CD8-positive, alpha-beta memory T cell (primary cell): ENCODE data around the gene KBTBD4. TPM values are rescaled to one million over a fixed set of nuclear protein-coding genes. Genes with fewer than 3 reads are reported as not detected.

ENCODE experiments used
- CTCF ChIA-PET: fragments of 350-600 bp; sonication (Branson Sonifier 250); formaldehyde crosslinking; loops from one replicate; lab custom pipeline; 2021; ENCODE audit warnings: antibody characterized with exemption; lab: Charles Lee
- POLR2A ChIA-PET: fragments of 350-600 bp; sonication (Branson Sonifier 250); formaldehyde crosslinking; loops from one replicate; lab custom pipeline; 2021; ENCODE audit warnings: antibody characterized with exemption; lab: Charles Lee
- DNase-seq, 5 donors: peaks; one replicate each; pipeline versions ENCODE4 v3.0.0 to v3.0.0-alpha.2; 2020 to 2022; ENCODE audit warnings: mixed read lengths in 1 of 5
- H3K27ac ChIP-seq: one replicate; pipeline ENCODE4 v1.7.0; 2013; ENCODE audit warnings: low read depth, mild to moderate bottlenecking, low read length, moderate library complexity
- H3K27me3 ChIP-seq: 2 replicates; pipeline ENCODE4 v1.7.0; 2013; ENCODE audit warnings: low read length, mild to moderate bottlenecking; ENCODE audit not compliant: insufficient read depth, poor library complexity, severe bottlenecking
- H3K36me3 ChIP-seq: 2 replicates; pipeline ENCODE4 v1.7.0; 2013; ENCODE audit warnings: mild to moderate bottlenecking, low read length, moderate library complexity; ENCODE audit not compliant: insufficient read depth
- H3K4me1 ChIP-seq: 2 replicates; pipeline ENCODE4 v1.7.0; 2013; ENCODE audit warnings: mild to moderate bottlenecking, low read length, moderate library complexity; ENCODE audit not compliant: insufficient read depth
- H3K4me3 ChIP-seq: 2 replicates; pipeline ENCODE4 v1.7.0; 2013; ENCODE audit warnings: mild to moderate bottlenecking, low read length
- H3K9me3 ChIP-seq: 2 replicates; pipeline ENCODE4 v1.7.0; 2013; ENCODE audit warnings: mild to moderate bottlenecking, low read length
- H3K27ac Mint-ChIP-seq, 8 donors: one replicate each; pipeline ENCODE4 v1.8.0; 2020 to 2021; ENCODE audit warnings: mixed read lengths in 8 of 8, mild to moderate bottlenecking in 6 of 8, inconsistent platforms in 3 of 8, moderate library complexity in 3 of 8
- H3K27me3 Mint-ChIP-seq, 2 donors: one replicate each; pipeline ENCODE4 v1.8.0; 2020 to 2021; ENCODE audit warnings: mixed read lengths in 2 of 2, mild to moderate bottlenecking in 1 of 2, moderate library complexity in 1 of 2
- H3K36me3 Mint-ChIP-seq, 3 donors: one replicate each; pipeline ENCODE4 v1.8.0; 2020 to 2021; ENCODE audit warnings: mixed read lengths in 3 of 3, inconsistent platforms in 1 of 3, mild to moderate bottlenecking in 1 of 3
- H3K4me1 Mint-ChIP-seq, 3 donors: one replicate each; pipeline ENCODE4 v1.8.0; 2020 to 2021; ENCODE audit warnings: mixed read lengths in 3 of 3, inconsistent platforms in 1 of 3, mild to moderate bottlenecking in 1 of 3
- H3K4me3 Mint-ChIP-seq, 7 donors: one replicate each; pipeline ENCODE4 v1.8.0; 2020 to 2021; ENCODE audit warnings: mixed read lengths in 7 of 7, mild to moderate bottlenecking in 6 of 7, moderate library complexity in 4 of 7, inconsistent platforms in 2 of 7
- H3K9me3 Mint-ChIP-seq, 5 donors: one replicate each; pipeline ENCODE4 v1.8.0; 2020 to 2022; ENCODE audit warnings: mixed read lengths in 5 of 5, mild to moderate bottlenecking in 3 of 5, moderate library complexity in 2 of 5, inconsistent platforms in 1 of 5
- polyA plus RNA-seq: library from polyadenylated mRNA; unstranded; fragments of 300-500 nt; fragmentation: Illumina TruSeq; gene quantifications from one replicate; pipeline ENCODE4 v1.2.3, GENCODE V29; 2021
- total RNA-seq, 2 experiments: library from RNA; stranded (reverse); gene quantifications; one replicate each; pipeline ENCODE4 v1.2.3, GENCODE V29; 2021

KBTBD4 gene
- total RNA-seq (10 to 100 TPM; 24.8 to 26.4 TPM), polyA plus RNA-seq (46.5 TPM)

DNA sequence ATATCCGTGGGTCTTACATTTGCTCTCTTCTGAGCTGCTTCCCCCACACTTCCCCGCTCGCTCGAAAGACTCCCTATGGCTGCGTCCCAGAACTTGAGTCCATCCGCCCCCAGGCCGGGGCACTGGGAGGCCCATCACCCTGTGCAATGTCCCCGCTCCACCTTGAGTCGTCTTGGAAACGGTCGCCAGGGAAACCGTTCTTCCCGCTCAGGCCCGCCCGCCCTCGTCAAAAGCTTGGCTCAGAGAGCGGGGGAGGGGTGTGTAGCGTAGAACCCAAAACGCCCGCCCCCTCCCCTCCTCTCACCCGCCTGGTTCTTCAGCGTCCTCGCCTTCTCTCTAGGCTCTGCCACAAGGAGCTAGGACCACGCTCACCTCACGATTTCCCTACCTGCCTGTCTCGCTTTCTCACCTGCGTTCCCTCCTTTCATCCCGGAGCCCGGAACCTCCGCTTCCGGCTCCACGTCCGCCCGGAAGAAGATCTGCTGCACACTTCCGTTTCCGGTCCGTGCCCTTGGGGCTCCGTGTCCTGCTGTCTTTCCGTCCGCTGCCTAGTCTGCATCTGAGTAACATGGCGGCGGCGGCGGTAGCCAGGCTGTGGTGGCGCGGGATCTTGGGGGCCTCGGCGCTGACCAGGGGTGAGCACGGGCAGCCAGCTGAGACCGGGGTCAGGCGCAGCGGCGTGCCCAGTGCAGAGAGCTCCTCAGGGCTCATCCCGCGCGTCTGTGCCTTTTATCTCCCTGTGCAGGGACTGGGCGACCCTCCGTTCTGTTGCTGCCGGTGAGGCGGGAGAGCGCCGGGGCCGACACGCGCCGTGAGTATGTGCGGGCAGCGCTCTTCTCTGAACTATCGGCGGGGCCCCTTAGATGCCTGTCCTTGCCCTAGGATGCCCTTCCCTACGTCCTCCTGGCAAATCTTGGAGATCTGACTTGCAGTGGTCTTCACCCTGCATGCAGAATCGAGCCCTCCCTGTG is at the start of gene KBTBD4, which contains the start of gene NDUFS3:
Gene KBTBD4, minus strand, starts transcription at position 447 of the 971 bp plus-strand sequence. Its CDS starts 19 bp downstream, at position 428.
Gene NDUFS3, plus strand, starts transcription at position 551 of the 971 bp plus-strand sequence. Its CDS starts 18 bp downstream, at position 569.
- peaks cover 7 to 71% (median 12%) of the 10 kb centered on the region in 3 donors for H3K36me3 Mint-ChIP-seq
- POLR2A ChIA-PET, result interaction anchor here (0.6 to 3.3 kb wide), 9 partner anchors 13 to 878 kb away, joined by 3 to 19 read pairs (median 3); partner anchors contain the start of genes AGBL2, ARHGAP1, CELF1 and PTPMT1
- H3K4me3 ChIP-seq, result peak within 1 kb of the TSS; percentile 89

DNA sequence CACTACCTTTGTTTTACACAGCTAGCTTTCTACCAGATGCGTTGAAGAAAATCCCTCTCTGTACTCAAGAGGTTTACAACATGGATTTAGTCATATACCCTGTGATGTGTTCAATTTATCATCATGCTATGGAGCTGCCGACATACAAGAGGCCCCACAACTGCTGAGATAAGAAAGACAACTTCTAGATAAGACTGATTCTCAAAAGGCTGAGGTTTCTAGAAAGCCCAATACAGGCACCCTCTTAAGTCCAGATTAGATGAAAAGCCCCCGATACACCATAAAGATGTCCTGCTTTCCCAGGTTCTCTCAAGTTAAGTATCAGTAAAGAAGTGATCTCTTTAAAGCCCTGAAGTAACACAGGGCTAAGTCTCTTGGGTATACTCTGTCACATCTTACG is 49.3 kb upstream of the KBTBD4 start:
- H3K4me3 ChIP-seq, result no peak overlapping the region
- DNase-seq, result no peak
- peaks cover 10 to 81% (median 25%) of the 10 kb centered on the region in 3 donors for H3K36me3 Mint-ChIP-seq
- H3K4me1 ChIP-seq, result no peaks in the 10 kb centered on the region
- H3K4me1 Mint-ChIP-seq, result no peaks in the 10 kb centered on the region
- CTCF ChIA-PET, result no interaction called here
- no peaks in the 10 kb centered on the region for H3K9me3 ChIP-seq
- no peak overlapping the region for H3K4me3 Mint-ChIP-seq
- H3K36me3 ChIP-seq, result peaks cover 24% of the 10 kb centered on the region
- no peak overlapping the region for H3K27ac Mint-ChIP-seq
- no peaks in the 10 kb centered on the region for H3K27me3 Mint-ChIP-seq
- no peaks in the 10 kb centered on the region for H3K27me3 ChIP-seq
- POLR2A ChIA-PET, result no interaction called here
- no peak overlapping the region for H3K27ac ChIP-seq
- H3K9me3 Mint-ChIP-seq, result no peaks in the 10 kb centered on the region

More for the DNA sequence above, at the start of gene KBTBD4, which contains the start of gene NDUFS3:
- Mint-ChIP-seq H3K27ac (peak within 1 kb of the TSS; percentile 92 to 100 (median 98)), H3K27me3 (peaks cover 0 to 3% of the 10 kb centered on the region in 2 donors), H3K9me3 (no peaks in the 10 kb centered on the region), H3K4me1 (peaks cover 28 to 54% (median 34%) of the 10 kb centered on the region in 3 donors), H3K4me3 (peak within 1 kb of the TSS; percentile 96 to 100 (median 99))
- DNase-seq, result peak; percentile 78 to 92 (median 84)
- no peaks in the 10 kb centered on the region for H3K9me3 ChIP-seq
- CTCF ChIA-PET, result interaction anchor here (1.2 to 2.9 kb wide), 6 partner anchors 9 to 273 kb away, joined by 3 to 10 read pairs (median 4); no protein-coding TSS in a partner anchor
- H3K27me3 ChIP-seq, result no peaks in the 10 kb centered on the region
- H3K36me3 ChIP-seq, result peaks cover 30% of the 10 kb centered on the region
- H3K27ac ChIP-seq, result peak within 1 kb of the TSS; percentile 84
- H3K4me1 ChIP-seq, result peaks cover 34% of the 10 kb centered on the region

DNA sequence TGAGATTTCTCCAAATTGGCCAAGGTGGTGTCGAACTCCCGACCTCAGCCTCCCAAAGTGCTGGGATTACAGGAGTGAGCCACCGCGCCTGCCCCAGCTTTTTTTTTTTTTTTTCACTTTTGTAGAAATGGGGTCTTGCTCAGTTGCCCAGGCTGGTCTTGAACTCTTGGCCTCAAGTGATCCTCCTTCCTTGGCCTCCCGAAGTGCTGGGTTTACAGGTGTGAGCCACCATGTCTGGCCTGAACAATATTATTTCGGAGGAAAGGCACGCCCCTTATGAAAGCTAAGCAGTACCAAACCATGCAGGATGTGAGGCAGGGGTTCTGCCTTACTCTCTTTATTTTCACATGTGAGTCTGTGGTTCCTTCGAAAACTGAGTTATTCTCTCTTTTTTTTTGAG is 47.5 kb upstream of the KBTBD4 start:
- H3K36me3 Mint-ChIP-seq, result peaks cover 4 to 87% (median 23%) of the 10 kb centered on the region in 3 donors
- Histone ChIP-seq H3K4me3 (no peak overlapping the region), H3K4me1 (no peaks in the 10 kb centered on the region), H3K27me3 (no peaks in the 10 kb centered on the region), H3K9me3 (no peaks in the 10 kb centered on the region), H3K36me3 (peaks cover 39% of the 10 kb centered on the region), H3K27ac (no peak overlapping the region)
- peak overlapping the region in 1 of 8 donors; percentile 38 for H3K27ac Mint-ChIP-seq
- no peak overlapping the region for H3K4me3 Mint-ChIP-seq
- H3K4me1 Mint-ChIP-seq, result no peaks in the 10 kb centered on the region
- no peak for DNase-seq
- ChIA-PET CTCF (no interaction called here), POLR2A (no interaction called here)
- no peaks in the 10 kb centered on the region for H3K9me3 Mint-ChIP-seq
- no peaks in the 10 kb centered on the region for H3K27me3 Mint-ChIP-seq

DNA sequence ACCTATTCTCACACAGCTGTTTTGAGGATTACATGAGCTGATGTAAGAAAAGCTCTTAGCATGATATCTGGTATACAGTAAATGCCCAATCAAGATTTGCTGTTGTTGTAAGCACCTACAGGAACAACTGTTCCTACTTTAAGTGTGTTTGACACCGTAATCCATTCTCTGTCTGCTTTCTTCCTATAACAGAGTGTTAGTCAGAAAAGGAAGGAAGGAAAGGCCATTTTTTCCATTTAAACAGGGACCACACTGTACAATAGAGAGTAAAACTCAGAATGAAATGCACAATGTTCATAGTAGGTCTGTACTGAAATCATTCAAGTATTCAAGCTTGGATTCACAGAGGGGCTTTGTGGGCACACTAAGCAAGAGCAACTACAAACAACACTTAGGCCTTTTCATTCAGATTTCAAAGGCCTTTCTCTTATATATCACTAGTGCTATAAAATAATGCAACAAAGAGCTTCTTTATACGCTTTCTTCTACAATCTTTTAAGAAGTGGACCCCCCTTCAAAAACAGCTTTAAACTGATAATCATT is 42.1 kb upstream of the KBTBD4 start:
- Histone ChIP-seq H3K4me3 (no peak overlapping the region), H3K4me1 (no peaks in the 10 kb centered on the region), H3K27ac (no peak overlapping the region), H3K9me3 (no peaks in the 10 kb centered on the region), H3K36me3 (peaks cover 27% of the 10 kb centered on the region), H3K27me3 (no peaks in the 10 kb centered on the region)
- no peak overlapping the region for H3K4me3 Mint-ChIP-seq
- CTCF ChIA-PET, result interaction anchor here (1.2 to 1.3 kb wide), 2 partner anchors 12 to 14 kb away, joined by 3 to 4 read pairs; no protein-coding TSS in a partner anchor
- no peaks in the 10 kb centered on the region for H3K9me3 Mint-ChIP-seq
- no peaks in the 10 kb centered on the region for H3K4me1 Mint-ChIP-seq
- POLR2A ChIA-PET, result no interaction called here
- H3K27me3 Mint-ChIP-seq, result no peaks in the 10 kb centered on the region
- H3K27ac Mint-ChIP-seq, result no peak overlapping the region
- DNase-seq, result no peak
- H3K36me3 Mint-ChIP-seq, result peaks cover 4 to 68% (median 10%) of the 10 kb centered on the region in 3 donors

DNA sequence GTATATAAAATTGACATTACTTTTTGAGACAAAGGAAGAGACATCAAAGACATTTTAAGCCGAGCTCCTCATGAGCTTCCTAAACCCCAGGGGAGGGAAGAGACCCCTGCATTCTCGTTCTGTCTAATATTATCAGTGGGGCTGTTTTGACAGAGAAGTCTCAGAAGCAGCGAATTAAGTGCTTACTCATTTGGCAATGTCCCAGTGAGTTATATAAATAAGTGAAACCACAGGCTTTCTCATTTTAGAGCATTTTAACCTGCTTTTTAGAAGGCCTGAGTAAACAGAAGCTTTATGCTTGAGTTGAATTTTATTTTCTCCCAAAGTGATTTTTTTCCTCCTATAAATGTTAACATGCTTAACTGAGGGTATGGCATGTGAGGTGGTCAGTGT is 38.6 kb upstream of the KBTBD4 start:
- no peak overlapping the region for H3K4me3 ChIP-seq
- no peaks in the 10 kb centered on the region for H3K27me3 ChIP-seq
- H3K9me3 Mint-ChIP-seq, result no peaks in the 10 kb centered on the region
- no peak for DNase-seq
- H3K27ac Mint-ChIP-seq, result peak overlapping the region in 3 of 8 donors; percentile 6 to 48 (median 32)
- H3K27ac ChIP-seq, result no peak overlapping the region
- peaks cover 22% of the 10 kb centered on the region for H3K36me3 ChIP-seq
- H3K27me3 Mint-ChIP-seq, result no peaks in the 10 kb centered on the region
- H3K4me1 Mint-ChIP-seq, result peaks cover 0 to 3% (median 0%) of the 10 kb centered on the region in 3 donors
- no peaks in the 10 kb centered on the region for H3K9me3 ChIP-seq
- ChIA-PET POLR2A (no interaction called here), CTCF (interaction anchor here (1.2 kb wide), 1 partner anchor 12 kb away, joined by 3 read pairs; no protein-coding TSS in a partner anchor)
- peaks cover 0 to 46% (median 8%) of the 10 kb centered on the region in 3 donors for H3K36me3 Mint-ChIP-seq
- H3K4me1 ChIP-seq, result no peaks in the 10 kb centered on the region
- H3K4me3 Mint-ChIP-seq, result no peak overlapping the region

DNA sequence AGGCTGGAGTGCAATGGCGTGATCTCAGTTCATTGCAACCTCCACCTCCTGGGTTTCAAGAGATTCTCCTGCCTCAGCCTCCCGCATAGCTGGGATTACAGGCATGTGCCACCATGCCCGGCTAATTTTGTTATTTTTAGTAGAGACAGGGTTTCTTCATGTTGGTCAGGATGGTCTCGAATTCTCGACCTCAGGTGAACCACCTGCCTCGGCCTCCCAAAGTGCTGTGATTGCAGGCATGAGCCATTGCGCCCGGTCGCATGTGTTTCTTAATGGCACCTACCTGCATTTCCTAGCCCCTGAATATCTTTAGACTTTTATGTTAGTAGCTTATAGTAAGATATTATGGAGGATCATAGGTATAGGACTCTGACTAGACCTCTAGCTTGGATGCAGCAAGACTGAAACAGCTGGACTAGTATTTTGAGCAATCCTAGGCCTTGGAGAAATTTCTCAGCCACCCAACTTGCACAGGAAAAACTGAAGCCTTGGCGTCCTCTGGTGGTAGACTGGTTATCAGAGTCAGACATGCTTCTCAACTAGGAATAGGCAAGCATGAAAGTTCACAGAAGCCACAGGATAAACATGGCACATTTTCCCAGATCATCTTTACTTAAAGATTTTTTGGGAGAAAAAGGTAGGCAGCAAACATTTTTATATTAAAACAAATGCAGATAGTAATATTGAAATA is 38.1 kb upstream of the KBTBD4 start:
- Mint-ChIP-seq H3K27ac (peak overlapping the region in 3 of 8 donors; percentile 6 to 48 (median 27)), H3K9me3 (no peaks in the 10 kb centered on the region), H3K4me1 (peaks cover 0 to 3% (median 0%) of the 10 kb centered on the region in 3 donors), H3K27me3 (no peaks in the 10 kb centered on the region), H3K36me3 (peaks cover 0 to 41% (median 8%) of the 10 kb centered on the region in 3 donors), H3K4me3 (no peak overlapping the region)
- CTCF ChIA-PET, result interaction anchor here (1.2 kb wide), 1 partner anchor 11 kb away, joined by 3 read pairs; no protein-coding TSS in a partner anchor
- peaks cover 17% of the 10 kb centered on the region for H3K36me3 ChIP-seq
- no peak for DNase-seq
- H3K4me1 ChIP-seq, result no peaks in the 10 kb centered on the region
- no peaks in the 10 kb centered on the region for H3K27me3 ChIP-seq
- H3K4me3 ChIP-seq, result no peak overlapping the region
- H3K9me3 ChIP-seq, result no peaks in the 10 kb centered on the region
- H3K27ac ChIP-seq, result no peak overlapping the region
- POLR2A ChIA-PET, result no interaction called here

DNA sequence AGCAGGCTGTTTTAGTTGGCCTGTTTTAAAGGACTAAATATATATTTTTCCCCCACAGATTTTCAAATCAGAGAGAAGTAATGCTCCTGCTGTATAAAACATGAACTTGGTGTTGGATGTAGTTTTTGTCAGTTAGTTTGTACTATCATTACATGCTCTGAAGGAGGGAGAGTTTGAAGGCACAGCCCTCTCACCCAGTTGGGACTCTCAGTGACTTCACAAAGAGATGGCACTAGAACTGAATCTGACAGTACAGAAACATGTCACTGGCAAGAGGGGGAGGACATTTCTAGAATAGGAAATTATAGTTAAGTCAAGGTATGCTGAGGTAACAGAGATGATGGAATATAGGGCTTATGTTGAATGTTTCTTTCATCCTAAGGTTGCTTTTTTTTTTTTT is 36.5 kb upstream of the KBTBD4 start:
- Mint-ChIP-seq H3K9me3 (no peaks in the 10 kb centered on the region), H3K36me3 (peaks cover 0 to 31% (median 10%) of the 10 kb centered on the region in 3 donors), H3K27me3 (no peaks in the 10 kb centered on the region), H3K4me1 (peaks cover 0 to 3% (median 0%) of the 10 kb centered on the region in 3 donors), H3K4me3 (no peak overlapping the region), H3K27ac (peak overlapping the region in 2 of 8 donors; percentile 36 to 45)
- H3K27ac ChIP-seq, result no peak overlapping the region
- H3K4me1 ChIP-seq, result no peaks in the 10 kb centered on the region
- ChIA-PET POLR2A (no interaction called here), CTCF (no interaction called here)
- H3K9me3 ChIP-seq, result no peaks in the 10 kb centered on the region
- DNase-seq, result no peak
- H3K4me3 ChIP-seq, result no peak overlapping the region
- peaks cover 8% of the 10 kb centered on the region for H3K36me3 ChIP-seq
- H3K27me3 ChIP-seq, result no peaks in the 10 kb centered on the region
